Nephron (organoid): ENCODE measurements around the gene RPL21.

ENCODE experiments used
- H3K27ac Mint-ChIP-seq, 3 experiments: 2 replicates each; pipeline ENCODE4 v1.8.0; 2020; ENCODE audit warnings: mixed read lengths in 3 of 3, mild to moderate bottlenecking in 2 of 3, moderate library complexity in 1 of 3
- H3K27me3 Mint-ChIP-seq: 2 replicates; pipeline ENCODE4 v1.8.0; 2021; ENCODE audit warnings: low read depth, mild to moderate bottlenecking, moderate library complexity, mixed read lengths
- H3K36me3 Mint-ChIP-seq: 2 replicates; pipeline ENCODE4 v1.8.0; 2020; ENCODE audit warnings: low read depth, mixed read lengths
- H3K4me1 Mint-ChIP-seq: 2 replicates; pipeline ENCODE4 v1.8.0; 2020; ENCODE audit warnings: mixed read lengths
- H3K4me3 Mint-ChIP-seq, 3 experiments: 2 replicates each; pipeline ENCODE4 v1.8.0; 2020; ENCODE audit warnings: mild to moderate bottlenecking in 3 of 3, mixed read lengths in 3 of 3, moderate library complexity in 2 of 3
- H3K9me3 Mint-ChIP-seq: 2 replicates; pipeline ENCODE4 v1.8.0; 2020; ENCODE audit warnings: mixed read lengths
- CTCF ChIP-seq, 3 experiments: fragments of 200-600 bp; sonication (generic); IDR thresholded peaks; one replicate each; pipeline ENCODE4 v1.5.0; 2021; ENCODE audit warnings: antibody characterized with exemption in 3 of 3; ENCODE audit not compliant: unreplicated experiment in 3 of 3

RPL21 gene

GRCh38 chr13:27276188-27276587 lies 24.8 kb downstream of the RPL21 start:
- H3K27me3 Mint-ChIP-seq = peaks cover 21% of the 10 kb centered on the region
- peak overlapping the region in 1 of 3 experiments; percentile 41 for H3K4me3 Mint-ChIP-seq
- H3K9me3 Mint-ChIP-seq = no peaks in the 10 kb centered on the region
- H3K36me3 Mint-ChIP-seq = no peaks in the 10 kb centered on the region
- H3K4me1 Mint-ChIP-seq = peaks cover 45% of the 10 kb centered on the region
- no peak for TF ChIP-seq CTCF (IDR thresholded peaks at IDR 0.05; ENCODE audit: unreplicated experiment in 3 of 3)
- H3K27ac Mint-ChIP-seq = peak overlapping the region; percentile 5 to 85 (median 41)

DNA sequence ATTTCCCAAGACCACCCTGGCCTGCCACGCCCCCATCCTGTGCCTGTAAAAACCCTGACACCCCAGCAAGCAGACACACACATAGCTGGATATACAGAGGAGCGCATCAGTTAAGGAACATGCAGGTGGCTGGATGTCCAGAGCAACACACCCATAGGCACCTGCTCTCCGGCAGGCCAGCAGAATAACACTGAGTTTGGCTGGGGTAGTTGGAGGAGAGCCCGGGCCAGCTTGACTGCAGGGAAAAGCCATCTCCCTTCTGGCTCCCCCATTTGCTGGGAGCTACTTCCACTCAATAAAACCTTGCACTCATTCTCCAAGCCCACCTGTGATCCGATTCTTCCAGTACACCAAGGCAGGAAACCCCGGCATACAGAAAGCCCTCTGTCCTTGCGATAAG lies 28.1 kb downstream of the RPL21 start:
- TF ChIP-seq CTCF (IDR thresholded peaks at IDR 0.05; ENCODE audit: unreplicated experiment in 3 of 3) = no peak
- no peaks in the 10 kb centered on the region for H3K36me3 Mint-ChIP-seq
- H3K4me1 Mint-ChIP-seq = peaks cover 20% of the 10 kb centered on the region
- H3K9me3 Mint-ChIP-seq = no peaks in the 10 kb centered on the region
- no peak overlapping the region for H3K4me3 Mint-ChIP-seq
- H3K27me3 Mint-ChIP-seq = peaks cover 28% of the 10 kb centered on the region
- H3K27ac Mint-ChIP-seq = no peak overlapping the region

DNA sequence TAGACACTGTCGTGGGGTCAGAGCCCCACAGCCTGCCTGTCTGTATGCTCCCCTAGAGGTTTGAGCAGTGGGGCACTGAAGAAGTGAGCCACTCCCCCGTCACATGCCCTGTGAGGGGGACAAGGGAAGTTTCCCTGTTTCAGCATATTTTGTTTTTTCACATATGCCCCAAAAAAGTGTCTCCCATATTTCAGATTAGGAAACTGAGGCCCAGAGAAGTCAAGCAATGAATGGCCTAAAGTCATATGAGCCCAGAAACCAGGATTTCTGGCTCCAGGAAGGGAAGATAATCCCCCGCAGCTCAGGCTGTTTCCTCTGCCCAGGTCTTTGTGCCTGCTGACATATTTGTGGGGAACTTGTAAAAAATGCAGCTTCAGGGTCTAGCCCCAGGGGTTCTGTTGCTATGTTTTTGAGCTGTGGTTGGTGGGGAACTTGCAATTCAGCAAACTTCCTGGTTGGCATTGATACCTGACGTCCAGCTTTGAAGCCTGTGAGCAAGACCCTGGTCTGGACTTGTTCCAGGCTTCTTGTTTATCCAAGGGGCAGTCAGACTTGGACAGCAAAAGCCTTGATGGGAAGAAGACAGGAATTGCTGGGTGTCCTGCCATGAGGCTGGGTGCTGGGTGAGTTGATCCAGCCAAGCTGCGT lies 28.8 kb downstream of the RPL21 start:
- Mint-ChIP-seq H3K36me3 (no peaks in the 10 kb centered on the region), H3K27ac (no peak overlapping the region), H3K9me3 (no peaks in the 10 kb centered on the region), H3K4me3 (no peak overlapping the region), H3K4me1 (peaks cover 13% of the 10 kb centered on the region), H3K27me3 (peaks cover 27% of the 10 kb centered on the region)
- no peak for TF ChIP-seq CTCF (IDR thresholded peaks at IDR 0.05; ENCODE audit: unreplicated experiment in 3 of 3)

- H3K4me3 Mint-ChIP-seq = no peak overlapping the region
- H3K9me3 Mint-ChIP-seq = no peaks in the 10 kb centered on the region
- H3K4me1 Mint-ChIP-seq = peaks cover 6% of the 10 kb centered on the region
- no peak overlapping the region for H3K27ac Mint-ChIP-seq
- H3K27me3 Mint-ChIP-seq = peaks cover 21% of the 10 kb centered on the region
- TF ChIP-seq CTCF (IDR thresholded peaks at IDR 0.05; ENCODE audit: unreplicated experiment in 3 of 3) = no peak
- H3K36me3 Mint-ChIP-seq = no peaks in the 10 kb centered on the region
Observed at GRCh38 chr13:27280841-27281240, 29.5 kb downstream of the RPL21 start.

DNA sequence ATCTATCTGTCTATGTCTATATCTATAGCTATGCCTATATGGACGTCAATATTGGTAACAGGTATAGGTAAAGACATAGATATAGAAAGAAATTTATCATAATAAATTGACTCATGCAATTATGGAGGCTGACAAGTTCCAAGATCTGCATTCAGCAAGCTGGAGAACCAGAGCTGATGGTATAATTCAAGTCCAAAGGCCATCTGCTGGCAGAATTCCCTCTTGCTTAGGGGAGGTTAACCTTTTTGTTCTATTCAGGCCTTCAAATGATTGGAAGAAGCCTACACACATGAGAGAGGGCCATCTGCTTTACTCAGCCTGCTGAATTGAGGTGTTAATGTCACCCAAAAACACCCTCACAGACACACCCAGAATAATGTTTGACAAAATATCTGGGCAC lies 30.1 kb downstream of the RPL21 start:
- Mint-ChIP-seq H3K4me1 (peaks cover under 1% of the 10 kb centered on the region), H3K27ac (no peak overlapping the region), H3K4me3 (no peak overlapping the region), H3K27me3 (peaks cover 21% of the 10 kb centered on the region), H3K9me3 (no peaks in the 10 kb centered on the region), H3K36me3 (no peaks in the 10 kb centered on the region)
- no peak for TF ChIP-seq CTCF (IDR thresholded peaks at IDR 0.05; ENCODE audit: unreplicated experiment in 3 of 3)

DNA sequence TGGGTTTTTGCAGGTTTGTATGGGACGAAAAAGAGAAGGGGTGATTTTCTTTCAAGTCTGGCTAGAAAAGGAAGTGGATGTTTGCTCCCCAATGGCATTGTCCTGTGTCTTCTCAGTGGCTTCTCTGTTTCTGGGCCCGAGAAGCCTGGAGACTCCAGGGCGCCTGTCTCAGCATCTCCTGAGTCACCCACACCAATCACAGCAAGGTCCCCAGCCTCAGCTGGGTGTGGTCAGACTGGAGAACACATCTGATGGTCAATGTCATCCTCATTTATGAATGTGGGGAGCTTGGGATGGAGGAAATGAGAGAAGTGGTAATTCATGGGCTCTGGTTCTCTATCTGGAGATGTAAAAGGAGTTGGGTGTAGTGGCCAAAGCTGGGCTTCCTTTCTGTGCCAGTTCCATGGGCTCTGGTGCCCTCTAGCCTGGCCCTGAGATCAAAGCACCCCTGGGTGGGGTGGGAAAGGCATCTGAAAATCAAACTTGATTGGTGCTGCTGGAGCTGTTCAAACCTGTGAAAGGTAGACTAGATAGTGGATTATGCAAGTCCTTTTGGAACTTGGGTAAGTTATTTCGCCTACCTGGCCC lies 32.6 kb downstream of the RPL21 start:
- Mint-ChIP-seq H3K27me3 (peaks cover 18% of the 10 kb centered on the region), H3K36me3 (no peaks in the 10 kb centered on the region), H3K4me1 (peaks cover 1% of the 10 kb centered on the region), H3K9me3 (no peaks in the 10 kb centered on the region), H3K4me3 (no peak overlapping the region), H3K27ac (no peak overlapping the region)
- TF ChIP-seq CTCF (IDR thresholded peaks at IDR 0.05; ENCODE audit: unreplicated experiment in 3 of 3) = no peak
